HepG2 (cell line): ENCODE results near the gene ANAPC2. TPM values are rescaled to one million over a fixed set of nuclear protein-coding genes. Genes with fewer than 3 reads are reported as not detected.
A peak's percentile ranks its signal among the peaks of the same experiment; 100 is the strongest.

Experiments used
- BATF2 ChIP-seq: sonication (generic); formaldehyde crosslinking; IDR thresholded peaks from 2 replicates; pipeline ENCODE4 v1.8.0; 2022; ENCODE audit warnings: mild to moderate bottlenecking, missing genetic modification reagents, moderate library complexity
- ELK4 ChIP-seq: sonication (generic); formaldehyde crosslinking; IDR thresholded peaks from 2 replicates; pipeline ENCODE4 v1.9.0; 2021; ENCODE audit warnings: missing genetic modification reagents, borderline replicate concordance
- FOXK1 ChIP-seq: sonication (generic); formaldehyde crosslinking; IDR thresholded peaks from 2 replicates; pipeline ENCODE4 v1.4.0; 2020; ENCODE audit warnings: low read depth, missing genetic modification reagents, borderline replicate concordance
- ISL2 ChIP-seq: sonication (generic); formaldehyde crosslinking; IDR thresholded peaks from 2 replicates; pipeline ENCODE4 v1.5.0; 2020; ENCODE audit warnings: missing genetic modification reagents
- KDM3A ChIP-seq: IDR thresholded peaks from 2 replicates; pipeline ENCODE4 v1.6.1; 2018; ENCODE audit warnings: low read depth, missing compliant biosample characterization
- NBN ChIP-seq: fragments of 450-650 bp; conservative IDR thresholded peaks from 2 replicates; pipeline ENCODE4 v1.6.1; 2017
- NFYC ChIP-seq: IDR thresholded peaks from 2 replicates; pipeline ENCODE4 v1.6.1; 2016; ENCODE audit warnings: missing genetic modification reagents, missing compliant biosample characterization
- PCBP2 ChIP-seq: fragments of 200-400 bp; formaldehyde crosslinking; optimal IDR thresholded peaks from 2 replicates; pipeline ENCODE3; 2018; ENCODE audit warnings: low read length, low read depth; ENCODE audit not compliant: poor library complexity, severe bottlenecking
- PHF20 ChIP-seq: sonication (generic); formaldehyde crosslinking; IDR thresholded peaks from 2 replicates; pipeline ENCODE4 v1.5.0; 2020; ENCODE audit warnings: mild to moderate bottlenecking, missing genetic modification reagents
- ZHX2 ChIP-seq, 2 experiments: sonication (generic) in 1 of 2; formaldehyde crosslinking in 1 of 2; IDR thresholded peaks; 2 replicates each; pipeline versions ENCODE4 v1.6.1 to v1.9.0; 2014 to 2022; ENCODE audit warnings: antibody characterized with exemption in 1 of 2, borderline replicate concordance in 1 of 2, inconsistent platforms in 1 of 2, low read depth in 1 of 2, missing genetic modification reagents in 1 of 2
- ZNF3 ChIP-seq: IDR thresholded peaks from 2 replicates; pipeline ENCODE4 v1.7.0; 2017; ENCODE audit warnings: inconsistent platforms
- ZNF543 ChIP-seq: sonication (generic); formaldehyde crosslinking; IDR thresholded peaks from 2 replicates; pipeline ENCODE4 v1.4.0; 2020; ENCODE audit warnings: mild to moderate bottlenecking, missing genetic modification reagents
- ZSCAN30 ChIP-seq: sonication (generic); formaldehyde crosslinking; IDR thresholded peaks from 2 replicates; pipeline ENCODE4 v1.5.0; 2020; ENCODE audit warnings: mild to moderate bottlenecking, missing genetic modification reagents
- polyA plus RNA-seq, 8 experiments: library from polyadenylated mRNA; depleted of rRNA in 3 of 8; stranded (reverse) in 7 of 8; unstranded in 1 of 8; fragments of >200 nt; fragmentation: Illumina TruSeq in 4 of 8; extraction: Trizol in 4 of 8; gene quantifications; 2 replicates each; pipeline versions ENCODE4 v1.2.1 to v1.2.3, GENCODE V29; 2011 to 2016; ENCODE audit warnings: low read depth in 4 of 8, missing spikeins in 1 of 8, mixed read lengths in 1 of 8; ENCODE audit not compliant: insufficient read depth in 1 of 8
- total RNA-seq, 5 experiments: library from RNA; depleted of rRNA; stranded (reverse); fragments of >200 nt; fragmentation: Illumina TruSeq; extraction: Trizol; gene quantifications; 2 replicates each; pipeline ENCODE4 v1.2.3, GENCODE V29; 2016; ENCODE audit warnings: low read depth in 1 of 5
- TF ChIP-seq, protein P1 (sequence below): sonication (generic); formaldehyde crosslinking; IDR thresholded peaks from 2 replicates; pipeline ENCODE4 v1.4.0; 2020; ENCODE audit warnings: missing genetic modification reagents; ENCODE audit errors: not compliant biosample characterization
- TF ChIP-seq, protein P2 (sequence below), 2 experiments: sonication (generic) in 1 of 2; formaldehyde crosslinking in 1 of 2; IDR thresholded peaks; 2 replicates each; pipeline versions ENCODE4 v1.5.1 to v1.6.1; 2011 to 2020; ENCODE audit warnings: borderline replicate concordance in 1 of 2, low read depth in 1 of 2, low read length in 1 of 2, mild to moderate bottlenecking in 1 of 2, missing genetic modification reagents in 1 of 2, moderate library complexity in 1 of 2
- TF ChIP-seq, protein P3 (sequence below): sonication (generic); formaldehyde crosslinking; IDR thresholded peaks from 2 replicates; pipeline ENCODE4 v1.5.0; 2020; ENCODE audit warnings: missing genetic modification reagents, mild to moderate bottlenecking, borderline replicate concordance

The ANAPC2 gene
- total and polyA plus RNA-seq, 2 of the 13 experiments (the other 11 are each of a cell fraction or from before 2014, with no cell fraction given): 12.3 to 15.4 TPM

- no peak; the same call in 1 of the 2 replicates for TF ChIP-seq ZNF543 (CRISPR knock-in tag)
- no peak for TF ChIP-seq NBN
- no peak; the same call in 1 of the 2 replicates for TF ChIP-seq PHF20
- TF ChIP-seq ZHX2 (IDR thresholded peaks at IDR 0.05; ENCODE audit: low read depth): no peak
- TF ChIP-seq ZHX2 (CRISPR knock-in tag; IDR thresholded peaks at IDR 0.05; ENCODE audit: borderline replicate concordance): no peak
- TF ChIP-seq FOXK1: no peak
- TF ChIP-seq, protein P1, sequence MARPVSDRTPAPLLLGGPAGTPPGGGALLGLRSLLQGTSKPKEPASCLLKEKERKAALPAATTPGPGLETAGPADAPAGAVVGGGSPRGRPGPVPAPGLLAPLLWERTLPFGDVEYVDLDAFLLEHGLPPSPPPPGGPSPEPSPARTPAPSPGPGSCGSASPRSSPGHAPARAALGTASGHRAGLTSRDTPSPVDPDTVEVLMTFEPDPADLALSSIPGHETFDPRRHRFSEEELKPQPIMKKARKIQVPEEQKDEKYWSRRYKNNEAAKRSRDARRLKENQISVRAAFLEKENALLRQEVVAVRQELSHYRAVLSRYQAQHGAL: peak; percentile 43
- no peak for TF ChIP-seq PCBP2
- TF ChIP-seq BATF2 (CRISPR knock-in tag): no peak
- TF ChIP-seq, protein P2, sequence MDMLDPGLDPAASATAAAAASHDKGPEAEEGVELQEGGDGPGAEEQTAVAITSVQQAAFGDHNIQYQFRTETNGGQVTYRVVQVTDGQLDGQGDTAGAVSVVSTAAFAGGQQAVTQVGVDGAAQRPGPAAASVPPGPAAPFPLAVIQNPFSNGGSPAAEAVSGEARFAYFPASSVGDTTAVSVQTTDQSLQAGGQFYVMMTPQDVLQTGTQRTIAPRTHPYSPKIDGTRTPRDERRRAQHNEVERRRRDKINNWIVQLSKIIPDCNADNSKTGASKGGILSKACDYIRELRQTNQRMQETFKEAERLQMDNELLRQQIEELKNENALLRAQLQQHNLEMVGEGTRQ (IDR thresholded peaks at IDR 0.05; ENCODE audit: low read depth, low read length): no peak
- TF ChIP-seq, protein P2 (CRISPR knock-in tag; IDR thresholded peaks at IDR 0.05; ENCODE audit: borderline replicate concordance): no peak; the same call in 1 of the 2 replicates
- TF ChIP-seq, protein P3, sequence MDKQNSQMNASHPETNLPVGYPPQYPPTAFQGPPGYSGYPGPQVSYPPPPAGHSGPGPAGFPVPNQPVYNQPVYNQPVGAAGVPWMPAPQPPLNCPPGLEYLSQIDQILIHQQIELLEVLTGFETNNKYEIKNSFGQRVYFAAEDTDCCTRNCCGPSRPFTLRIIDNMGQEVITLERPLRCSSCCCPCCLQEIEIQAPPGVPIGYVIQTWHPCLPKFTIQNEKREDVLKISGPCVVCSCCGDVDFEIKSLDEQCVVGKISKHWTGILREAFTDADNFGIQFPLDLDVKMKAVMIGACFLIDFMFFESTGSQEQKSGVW (CRISPR knock-in tag): no peak
- TF ChIP-seq ISL2: no peak
- no peak for TF ChIP-seq NFYC (CRISPR knock-in tag)
- no peak for TF ChIP-seq ZSCAN30 (CRISPR knock-in tag)
- TF ChIP-seq KDM3A (CRISPR knock-in tag): no peak; the same call in 1 of the 2 replicates
- TF ChIP-seq ZNF3: no peak
- TF ChIP-seq ELK4 (CRISPR knock-in tag): no peak
Observed at GRCh38 chr9:137235424-137236237, 47.3 kb upstream of the ANAPC2 start (continued).
